GM19099 (cell line): ENCODE data around the gene ANKRD44.
A peak's percentile ranks its signal among the peaks of the same experiment; 100 is the strongest.

ENCODE experiments used
- POLR2A ChIP-seq: IDR thresholded peaks from 3 replicates; pipeline ENCODE4 v1.6.1; 2011; ENCODE audit warnings: low read depth; ENCODE audit not compliant: insufficient read length; ENCODE audit errors: extremely low read depth

The ANKRD44 gene

DNA sequence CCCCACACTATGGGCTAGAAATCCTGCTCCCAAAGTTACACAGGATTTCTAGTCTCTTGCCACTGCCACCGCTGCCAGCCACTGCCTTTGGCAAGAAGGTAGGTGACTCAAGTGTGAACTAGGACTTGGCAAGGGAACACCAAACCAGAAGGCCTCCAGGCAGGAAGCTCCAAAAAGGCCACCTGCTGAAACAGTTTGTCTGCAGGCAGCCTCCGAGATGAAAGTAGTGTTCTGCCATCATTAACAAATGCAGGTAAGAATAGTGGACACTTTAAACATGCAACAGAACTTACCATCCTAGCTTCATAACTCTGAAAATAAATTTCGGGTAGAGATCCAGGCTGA lies 3.9 kb downstream of the ANKRD44 start:
- TF ChIP-seq POLR2A = no peak

DNA sequence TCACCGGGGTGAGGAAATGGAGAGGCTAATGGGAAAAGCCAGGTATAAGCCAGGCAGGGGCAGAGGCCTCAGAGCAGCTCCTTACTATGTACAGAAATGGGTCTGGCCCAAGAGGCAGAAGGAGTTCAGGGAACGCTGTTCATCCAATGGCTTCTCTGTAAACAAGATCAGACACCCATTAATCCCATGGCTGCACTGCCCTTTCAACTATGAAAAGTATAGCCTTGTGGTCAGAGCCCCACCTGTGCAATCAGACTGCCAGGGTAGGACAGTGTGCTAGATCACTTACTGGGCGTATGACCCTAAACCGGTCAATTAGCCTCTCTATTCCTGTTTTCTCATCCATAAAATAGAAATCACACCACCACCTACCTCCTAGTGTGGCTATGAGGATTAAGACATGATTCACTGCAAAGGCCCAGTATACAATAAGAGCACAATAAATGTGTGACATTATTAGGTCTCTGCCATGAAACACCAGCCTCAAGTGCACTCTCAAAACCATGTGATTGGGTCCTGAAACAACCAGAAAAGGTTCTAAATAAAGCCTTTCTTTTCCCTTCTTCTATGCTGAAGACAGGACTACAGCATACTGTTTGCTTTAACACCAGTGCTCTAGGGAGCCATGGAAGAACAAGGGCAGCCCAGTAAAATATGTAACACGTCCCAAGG lies 4.4 kb downstream of the ANKRD44 start:
- no peak for TF ChIP-seq POLR2A

DNA sequence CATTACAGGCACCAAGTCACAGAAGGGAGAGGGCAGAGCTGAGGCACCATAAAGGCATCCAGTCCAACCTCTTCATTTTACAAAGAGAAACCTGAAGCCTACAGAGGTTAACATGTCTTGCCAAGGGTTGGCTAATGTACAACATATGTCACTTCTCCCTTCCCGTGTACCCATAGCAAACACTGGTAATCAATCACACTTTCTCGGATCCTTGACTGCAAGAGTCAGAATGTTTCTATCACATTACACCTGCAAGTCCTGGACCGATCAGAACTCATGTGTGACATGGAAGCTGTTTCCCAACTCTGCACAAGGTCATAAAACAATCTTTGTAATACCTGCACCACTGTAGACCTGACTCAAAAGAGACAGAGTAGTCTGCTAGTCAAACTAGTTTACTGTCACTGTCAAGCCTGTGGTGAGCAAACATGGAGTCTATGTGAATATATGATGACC lies 6.0 kb downstream of the ANKRD44 start:
- peak; percentile 15 for TF ChIP-seq POLR2A

DNA sequence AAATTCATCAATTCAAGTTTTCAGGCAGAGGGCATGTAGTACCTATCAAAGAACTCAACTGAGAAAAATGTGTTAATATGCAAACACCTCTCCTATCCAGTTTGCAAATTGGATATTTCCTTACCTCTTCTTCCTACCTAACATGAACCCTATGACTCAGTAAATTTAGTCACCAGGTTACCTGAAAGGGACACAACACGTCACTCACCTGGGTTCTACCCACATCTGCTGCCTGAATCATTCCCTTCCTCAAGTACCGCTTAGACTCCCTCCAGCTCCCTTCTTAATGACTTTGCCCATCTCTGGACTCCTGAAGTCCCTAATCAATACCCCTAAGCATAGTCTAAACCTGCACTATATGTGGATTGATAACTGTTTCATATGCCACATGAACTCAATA lies 10.4 kb downstream of the ANKRD44 start:
- no peak for TF ChIP-seq POLR2A

DNA sequence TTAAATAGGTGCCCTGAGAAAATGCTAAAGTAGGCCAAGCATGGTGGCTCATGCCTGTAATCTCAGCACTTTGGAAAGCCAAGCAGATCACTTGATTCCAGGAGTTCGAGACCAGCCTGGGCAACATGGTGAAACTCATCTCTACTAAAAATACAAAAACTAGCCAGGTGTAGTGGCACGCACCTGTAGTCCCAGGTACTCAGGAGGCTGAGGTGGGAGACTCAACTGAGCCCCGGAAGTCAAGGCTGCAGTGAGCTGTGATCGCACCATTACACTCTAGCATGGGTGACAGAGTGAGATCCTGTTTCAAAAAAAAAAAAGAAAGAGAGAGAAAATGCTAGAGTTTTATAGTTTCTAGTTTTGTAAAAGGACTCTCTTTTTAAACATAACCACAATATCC lies 12.0 kb downstream of the ANKRD44 start:
- TF ChIP-seq POLR2A = no peak

DNA sequence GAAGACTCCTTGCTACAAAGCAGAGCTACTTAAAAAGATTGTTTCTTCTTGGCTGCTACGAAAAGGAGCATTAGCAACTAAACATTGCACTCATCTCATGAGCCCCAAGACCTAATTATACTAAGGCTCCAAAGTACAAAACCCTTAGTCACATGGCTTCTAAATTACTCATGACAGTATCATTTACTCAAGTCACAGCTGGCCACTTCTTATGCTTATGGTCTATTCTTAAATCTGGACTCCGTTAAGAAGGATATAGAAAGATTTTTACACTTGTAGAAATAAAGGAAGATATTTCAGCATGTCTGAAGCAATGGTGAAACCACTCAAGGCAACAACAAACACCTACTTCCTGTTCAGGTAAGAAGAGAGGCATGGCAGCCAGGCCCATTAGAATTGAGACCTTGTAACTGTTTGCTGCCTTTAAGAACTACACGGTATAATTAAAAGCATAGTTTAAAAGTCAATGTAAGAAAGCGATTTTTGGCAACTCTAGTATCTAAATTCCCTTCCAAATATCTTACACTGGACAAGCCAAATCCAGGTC lies 12.7 kb downstream of the ANKRD44 start:
- no peak for TF ChIP-seq POLR2A

DNA sequence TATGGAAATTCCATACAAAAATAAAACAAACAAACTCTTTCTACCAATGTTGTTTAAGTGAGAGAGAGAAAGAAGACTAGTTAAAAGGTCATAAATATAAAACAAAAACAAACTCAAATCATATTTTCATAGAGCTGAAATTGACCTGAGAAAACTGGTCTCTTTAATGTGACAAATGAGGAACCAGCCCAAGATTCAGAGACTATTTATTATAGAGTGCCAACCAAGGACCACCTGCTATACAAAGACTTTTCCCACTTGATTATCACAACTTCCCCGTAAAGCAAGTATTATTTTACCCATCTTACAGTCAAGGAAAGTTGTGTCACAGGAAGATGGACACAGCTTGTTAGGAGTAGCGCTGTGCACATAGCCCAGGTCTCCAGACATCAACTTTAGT lies 13.3 kb downstream of the ANKRD44 start:
- no peak for TF ChIP-seq POLR2A

DNA sequence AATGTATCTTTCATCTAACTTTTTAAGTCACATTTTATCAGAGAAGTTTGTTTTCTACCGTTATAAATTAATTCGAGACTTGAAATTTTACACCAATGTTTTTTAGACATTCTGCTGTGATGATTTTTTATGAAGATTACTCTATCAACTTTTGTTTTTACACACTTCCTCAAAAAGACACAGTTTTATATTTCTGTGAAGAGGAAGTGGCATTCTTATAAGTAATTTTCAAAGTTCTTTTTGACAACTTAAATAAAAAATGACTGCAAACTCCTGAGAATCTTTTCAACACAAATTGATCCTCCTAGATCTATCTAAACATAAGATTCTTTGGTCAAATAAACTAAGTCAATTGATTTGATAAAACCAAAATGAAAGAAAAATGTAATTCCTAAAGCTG lies 13.7 kb downstream of the ANKRD44 start:
- no peak for TF ChIP-seq POLR2A

DNA sequence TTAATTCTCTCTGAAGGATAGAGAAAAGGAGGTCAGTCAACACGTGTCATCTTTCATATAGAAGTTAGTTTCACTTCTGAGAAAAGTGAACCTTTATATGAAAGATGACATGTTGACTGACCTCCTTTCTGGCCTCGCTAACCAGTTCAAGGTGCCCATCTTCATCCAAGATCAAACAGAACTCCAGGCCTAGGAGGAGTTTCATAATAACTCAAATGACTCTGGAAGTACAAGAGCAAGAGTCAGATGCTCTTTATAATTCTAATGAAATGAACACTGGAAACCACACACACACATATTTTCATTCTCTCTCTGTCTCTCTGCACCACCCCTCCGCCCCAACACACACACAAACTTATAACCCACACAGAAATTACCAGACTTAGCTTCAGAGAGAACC lies 16.3 kb downstream of the ANKRD44 start:
- no peak for TF ChIP-seq POLR2A

DNA sequence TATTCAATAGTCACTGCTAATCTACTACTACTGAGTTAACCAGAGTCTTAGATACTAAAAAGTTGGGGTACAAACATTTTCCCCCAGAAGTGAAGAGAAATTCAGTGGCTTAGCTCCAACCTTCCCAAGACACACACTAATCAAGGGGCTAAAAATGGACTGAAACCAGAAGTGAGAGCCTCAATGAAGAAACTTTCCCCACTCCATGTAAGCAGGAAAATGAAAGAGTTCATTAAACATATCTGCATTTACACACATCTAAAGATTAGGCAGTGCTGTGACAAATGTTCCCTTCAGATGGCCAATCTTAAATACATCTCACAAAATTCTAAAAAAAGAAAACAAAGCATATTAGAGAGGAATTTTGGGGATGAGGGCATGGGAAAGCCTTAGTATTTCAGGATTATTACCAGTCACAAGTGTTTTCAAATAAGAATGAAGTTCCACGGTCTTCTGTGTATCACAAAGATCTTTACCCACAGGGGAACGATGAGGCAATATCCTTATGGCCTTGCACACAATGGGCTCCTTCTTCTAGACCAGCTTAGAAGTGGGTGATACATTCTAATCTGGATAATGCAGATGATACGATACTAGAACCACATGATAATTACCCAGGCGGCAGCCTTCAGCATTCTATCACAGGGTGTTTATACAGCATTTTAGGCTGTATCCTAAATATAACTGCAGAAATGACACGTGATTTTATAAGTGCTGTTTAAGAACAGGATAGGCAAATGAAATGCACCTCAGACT lies 17.1 kb downstream of the ANKRD44 start:
- TF ChIP-seq POLR2A = peak; percentile 33

DNA sequence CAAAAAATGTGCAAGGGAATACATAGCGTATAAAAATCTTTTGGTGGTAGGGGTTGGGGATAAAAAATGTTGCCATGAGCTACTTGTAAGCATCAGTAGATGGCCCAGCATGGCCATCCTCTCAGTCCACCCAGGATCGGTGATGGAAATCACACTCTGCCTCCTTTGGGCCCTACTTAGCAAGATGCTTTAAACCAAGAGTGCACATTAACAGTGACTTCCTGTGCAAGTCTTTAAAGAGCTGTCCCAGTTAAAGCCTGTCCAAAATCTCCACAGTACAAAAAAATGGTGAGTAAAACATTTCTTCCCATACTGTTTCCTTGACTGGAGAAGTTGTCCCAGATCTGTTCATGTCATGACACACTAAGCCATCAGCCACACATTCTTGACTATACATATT lies 18.0 kb downstream of the ANKRD44 start:
- TF ChIP-seq POLR2A = no peak

DNA sequence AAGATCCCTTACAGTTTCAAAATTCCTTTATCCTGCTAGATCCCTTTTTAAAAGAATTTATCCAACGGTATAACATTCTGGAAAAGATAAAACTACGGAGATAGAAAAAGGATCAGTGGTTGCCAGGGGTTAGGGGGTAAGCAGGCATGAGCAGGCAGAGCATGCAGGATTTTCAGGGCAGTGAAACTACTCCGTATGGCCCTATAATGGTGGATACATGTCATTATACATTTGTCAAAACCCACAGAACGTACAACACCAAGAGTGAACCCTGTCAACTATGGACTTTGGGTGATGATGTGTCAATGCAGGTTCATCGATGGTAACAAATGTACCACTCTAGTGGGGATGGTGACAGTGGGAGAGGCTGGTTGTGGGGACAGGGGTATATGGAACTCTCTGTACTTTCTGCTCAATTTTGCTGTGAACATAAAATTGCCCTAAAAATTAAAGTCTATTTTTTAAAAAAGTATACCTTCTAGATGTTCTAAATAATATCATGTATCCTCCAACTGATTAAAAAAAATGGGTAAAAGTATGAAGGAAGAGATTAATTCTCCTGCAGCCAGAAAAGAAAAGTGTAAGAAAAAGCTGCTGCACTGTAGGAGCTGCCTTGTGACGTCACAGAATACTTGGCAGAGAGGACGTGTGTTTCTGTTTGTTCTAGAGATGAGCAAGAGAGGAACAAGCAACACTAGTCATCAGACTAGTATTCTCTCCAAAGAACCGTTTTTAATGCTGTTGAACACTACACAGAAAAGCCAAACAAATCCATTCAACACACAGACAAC lies 23.6 kb downstream of the ANKRD44 start:
- no peak for TF ChIP-seq POLR2A

DNA sequence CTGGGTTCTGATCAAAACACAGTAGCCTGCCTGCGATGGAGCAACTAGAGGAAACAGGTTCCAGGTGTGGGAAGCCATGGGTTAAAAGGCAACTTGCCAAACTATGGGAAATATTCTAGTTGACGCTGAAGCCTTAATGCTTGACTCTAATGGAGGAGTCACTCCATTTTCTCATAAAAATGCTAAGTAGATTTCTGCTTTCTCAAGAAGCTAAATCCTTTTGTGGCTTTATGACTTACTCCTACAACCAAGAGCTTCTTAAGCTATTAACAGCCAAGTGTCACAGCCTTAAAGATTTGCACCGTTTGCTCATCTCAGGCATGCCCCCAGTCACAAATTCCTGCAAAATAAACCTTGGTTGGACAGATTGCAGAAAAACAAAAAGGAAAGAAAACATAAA lies 25.2 kb downstream of the ANKRD44 start:
- TF ChIP-seq POLR2A = no peak

DNA sequence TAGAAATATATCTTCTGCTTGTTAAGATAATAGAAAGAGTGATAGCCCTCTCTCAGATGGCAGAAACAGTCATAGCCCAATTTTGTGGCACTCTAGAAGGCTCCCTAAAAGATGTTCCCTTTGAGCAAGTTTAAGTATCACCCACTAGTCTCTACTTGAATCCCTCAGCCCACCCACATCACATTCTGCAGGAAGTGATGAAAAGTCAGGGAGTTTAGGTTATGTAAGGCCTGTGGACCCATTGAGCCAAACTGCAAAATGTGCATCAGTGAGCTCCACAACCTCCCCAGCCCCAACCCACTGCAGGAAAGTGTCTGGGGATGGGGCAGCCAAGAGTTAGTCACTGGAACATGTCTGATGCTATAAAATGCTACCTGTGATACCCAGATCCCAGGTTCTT lies 25.6 kb downstream of the ANKRD44 start:
- TF ChIP-seq POLR2A = no peak

DNA sequence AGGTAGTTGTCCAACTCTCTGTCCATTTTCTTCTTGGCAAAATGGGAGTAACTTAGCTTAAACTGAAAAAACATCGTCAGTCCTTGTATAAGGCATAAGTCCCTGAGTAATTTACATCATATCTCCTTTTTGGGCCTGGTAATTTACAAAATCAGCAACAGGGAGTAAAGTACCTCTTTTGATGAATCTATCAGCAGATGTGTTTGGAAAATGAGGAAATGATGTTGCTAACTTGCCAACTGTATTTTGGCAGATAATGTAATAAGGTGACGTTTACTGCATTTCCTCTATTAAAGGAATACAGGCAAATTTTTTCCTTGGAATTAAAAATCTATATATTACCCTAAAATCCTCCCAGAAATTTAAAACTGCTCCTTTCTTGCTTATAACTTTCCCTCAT lies 29.2 kb downstream of the ANKRD44 start:
- no peak for TF ChIP-seq POLR2A

DNA sequence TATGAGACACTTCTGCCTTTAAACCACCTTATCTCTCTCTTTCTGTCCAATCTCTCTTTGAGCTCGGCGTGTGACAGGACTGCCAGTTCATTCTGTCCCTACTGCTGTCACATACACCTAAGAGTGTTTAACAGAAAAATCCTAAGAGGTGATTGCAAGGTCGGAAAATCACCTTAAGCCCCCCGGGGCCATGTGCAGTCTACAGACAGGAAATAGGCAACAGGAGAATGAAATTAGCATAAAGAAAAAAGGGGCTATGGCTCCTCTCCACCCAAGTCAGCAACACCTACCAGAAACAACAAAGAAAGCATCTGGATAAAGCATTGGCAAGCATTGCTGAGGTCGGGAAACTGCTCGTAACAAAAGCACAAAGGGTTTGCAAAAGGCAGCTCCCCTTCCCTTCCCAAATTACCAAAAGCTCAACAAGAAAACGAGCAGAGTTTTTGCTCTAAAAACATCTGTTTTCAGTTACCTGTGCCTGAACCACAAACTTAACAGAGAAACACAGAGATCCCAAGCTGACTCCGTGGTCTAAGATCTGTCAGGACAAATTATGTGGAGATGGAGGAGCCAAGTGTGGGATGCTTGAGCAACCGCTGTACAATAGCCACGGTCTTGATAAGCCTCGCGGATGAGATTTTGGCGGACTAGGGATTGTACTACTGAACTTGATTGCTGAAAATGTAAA lies 30.4 kb downstream of the ANKRD44 start:
- no peak for TF ChIP-seq POLR2A
